Mammary epithelial cell (primary cell): ENCODE data around the gene FUBP1.

Experiments
- EZH2 ChIP-seq: IDR thresholded peaks from 2 replicates; pipeline ENCODE4 v1.6.1; 2012; ENCODE audit warnings: low read length, inconsistent platforms, borderline replicate concordance
- TF ChIP-seq, protein P1 (sequence below), 2 donors: IDR thresholded peaks in 1 of 2; conservative IDR thresholded peaks in 1 of 2; 2 replicates each; pipeline ENCODE4 v1.5.1; 2011 to 2012; ENCODE audit warnings: inconsistent platforms in 2 of 2, low read length in 2 of 2, mild to moderate bottlenecking in 2 of 2, control low read depth in 1 of 2, low read depth in 1 of 2; ENCODE audit not compliant: insufficient read depth in 1 of 2; ENCODE audit errors: extremely low read depth in 1 of 2

DNA sequence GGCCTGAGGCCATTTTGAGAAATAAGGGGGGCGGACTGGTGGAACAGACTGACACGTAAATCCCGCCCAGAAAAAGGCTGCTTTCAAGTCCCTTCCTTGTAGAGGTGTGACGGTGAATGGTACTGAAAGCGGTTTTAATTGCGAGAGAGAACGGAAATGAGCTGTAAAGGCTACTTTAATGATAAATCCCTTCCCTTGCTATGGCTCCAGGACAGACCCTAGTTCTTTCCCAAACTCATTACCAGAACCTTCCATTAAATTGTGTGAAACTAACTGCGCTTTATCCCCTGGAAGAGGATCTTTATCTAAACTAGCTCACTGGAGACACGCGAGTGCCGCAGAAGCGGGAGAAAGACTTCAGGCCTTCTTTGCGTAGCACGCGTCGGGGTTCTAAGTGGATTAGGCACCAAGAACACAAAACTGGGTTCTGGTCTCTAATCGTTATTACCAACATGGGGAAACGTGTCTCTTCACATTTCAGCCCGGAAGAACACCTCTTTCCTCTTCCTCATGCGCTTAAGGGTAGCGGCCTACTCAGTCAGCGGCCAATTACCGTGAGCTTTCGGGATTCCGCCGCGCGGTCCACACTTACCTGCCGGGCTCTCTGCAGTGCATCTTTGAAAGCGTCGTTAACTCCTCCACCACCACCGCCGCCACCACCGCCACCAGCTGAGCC lies 441 bp downstream of the FUBP1 start:
- TF ChIP-seq, protein P1, sequence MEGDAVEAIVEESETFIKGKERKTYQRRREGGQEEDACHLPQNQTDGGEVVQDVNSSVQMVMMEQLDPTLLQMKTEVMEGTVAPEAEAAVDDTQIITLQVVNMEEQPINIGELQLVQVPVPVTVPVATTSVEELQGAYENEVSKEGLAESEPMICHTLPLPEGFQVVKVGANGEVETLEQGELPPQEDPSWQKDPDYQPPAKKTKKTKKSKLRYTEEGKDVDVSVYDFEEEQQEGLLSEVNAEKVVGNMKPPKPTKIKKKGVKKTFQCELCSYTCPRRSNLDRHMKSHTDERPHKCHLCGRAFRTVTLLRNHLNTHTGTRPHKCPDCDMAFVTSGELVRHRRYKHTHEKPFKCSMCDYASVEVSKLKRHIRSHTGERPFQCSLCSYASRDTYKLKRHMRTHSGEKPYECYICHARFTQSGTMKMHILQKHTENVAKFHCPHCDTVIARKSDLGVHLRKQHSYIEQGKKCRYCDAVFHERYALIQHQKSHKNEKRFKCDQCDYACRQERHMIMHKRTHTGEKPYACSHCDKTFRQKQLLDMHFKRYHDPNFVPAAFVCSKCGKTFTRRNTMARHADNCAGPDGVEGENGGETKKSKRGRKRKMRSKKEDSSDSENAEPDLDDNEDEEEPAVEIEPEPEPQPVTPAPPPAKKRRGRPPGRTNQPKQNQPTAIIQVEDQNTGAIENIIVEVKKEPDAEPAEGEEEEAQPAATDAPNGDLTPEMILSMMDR (conservative IDR thresholded peaks at IDR 0.05 in 1 of 2, IDR thresholded peaks at IDR 0.05 in 1 of 2; ENCODE audit: extremely low read depth in 1 of 2, insufficient read depth in 1 of 2, low read depth in 1 of 2, low read length in 2 of 2) = no peak
- no peak for TF ChIP-seq EZH2
